ENCODE data around the gene OBSL1. TPM values are rescaled to one million over a fixed set of nuclear protein-coding genes. Genes with fewer than 3 reads are reported as not detected.

The OBSL1 gene
- total RNA-seq, 2 donors from 2014 or later: 119 to 185 TPM

GRCh38 chr2:219616550-219616949 is 45.2 kb upstream of the OBSL1 start:
- H3K27me3 ChIP-seq: no peaks in the 10 kb centered on the region
- H3K4me3 ChIP-seq: no peak overlapping the region
- H3K4me1 ChIP-seq: peaks cover 8% of the 10 kb centered on the region
- TF ChIP-seq POLR2A (IDR thresholded peaks at IDR 0.05) (no peak), CTCF (IDR thresholded peaks at IDR 0.05) (no peak)
- no peaks in the 10 kb centered on the region for H3K9me3 ChIP-seq
- WGBS, 2 donors: 93 to 95% methylated on average over 3 to 4 of the region's 4 CpGs
- ATAC-seq (no peak), DNase-seq (no peak)
- no peak overlapping the region for H3K27ac ChIP-seq
- intact Hi-C loops (cut with DNase I): no loop called here
- H3K36me3 ChIP-seq (replicated peaks in 1 of 2; ENCODE audit: insufficient read depth in 1 of 2, low read depth in 2 of 2): peaks cover 0 to 4% of the 10 kb centered on the region in 2 donors

DNA sequence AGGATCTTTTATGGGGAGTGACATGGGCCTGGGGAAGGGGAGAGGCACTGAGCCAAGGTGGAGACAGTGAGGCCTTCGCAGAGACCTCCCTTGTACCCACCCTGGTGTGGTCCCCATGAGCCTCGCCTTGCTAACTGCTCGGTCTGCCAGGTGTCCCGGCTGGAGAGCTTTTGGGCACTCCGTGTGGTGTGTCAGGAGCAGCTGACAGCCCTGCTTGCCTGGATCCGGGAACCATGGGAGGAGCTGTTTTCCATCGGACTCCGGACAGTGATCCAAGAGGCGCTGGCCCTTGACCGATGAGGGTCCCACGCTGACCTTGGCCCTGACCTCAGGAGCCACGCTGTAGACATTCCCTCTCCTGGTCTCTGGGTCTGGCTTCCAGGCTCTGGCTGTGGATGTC is 44.6 kb upstream of the OBSL1 start:
- Histone ChIP-seq H3K9me3 (no peaks in the 10 kb centered on the region), H3K4me1 (peaks cover 8% of the 10 kb centered on the region), H3K27me3 (no peaks in the 10 kb centered on the region), H3K27ac (no peak overlapping the region), H3K36me3 (replicated peaks in 1 of 2; ENCODE audit: insufficient read depth in 1 of 2, low read depth in 2 of 2) (peaks cover 0 to 4% of the 10 kb centered on the region in 2 donors), H3K4me3 (no peak overlapping the region)
- intact Hi-C loops (cut with DNase I): no loop called here
- no peak for DNase-seq
- 77 to 90% methylated on average over 6 to 11 of the region's 12 CpGs for WGBS, 2 donors
- TF ChIP-seq POLR2A (IDR thresholded peaks at IDR 0.05) (no peak), CTCF (IDR thresholded peaks at IDR 0.05) (no peak)
- no peak for ATAC-seq

- ATAC-seq (no peak), DNase-seq (no peak)
- 93 to 95% methylated on average over 10 to 11 of the region's 11 CpGs for WGBS, 2 donors
- TF ChIP-seq CTCF (IDR thresholded peaks at IDR 0.05): no peak
- TF ChIP-seq POLR2A (IDR thresholded peaks at IDR 0.05): no peak
- no peak overlapping the region for H3K4me3 ChIP-seq
- H3K9me3 ChIP-seq: no peaks in the 10 kb centered on the region
- peaks cover 8% of the 10 kb centered on the region for H3K4me1 ChIP-seq
- no peaks in the 10 kb centered on the region for H3K27me3 ChIP-seq
- H3K27ac ChIP-seq: no peak overlapping the region
- intact Hi-C loops (cut with DNase I): no loop called here
- H3K36me3 ChIP-seq (replicated peaks in 1 of 2; ENCODE audit: insufficient read depth in 1 of 2, low read depth in 2 of 2): peaks cover 0 to 4% of the 10 kb centered on the region in 2 donors
Observed at GRCh38 chr2:219615036-219615435, 43.7 kb upstream of the OBSL1 start.

DNA sequence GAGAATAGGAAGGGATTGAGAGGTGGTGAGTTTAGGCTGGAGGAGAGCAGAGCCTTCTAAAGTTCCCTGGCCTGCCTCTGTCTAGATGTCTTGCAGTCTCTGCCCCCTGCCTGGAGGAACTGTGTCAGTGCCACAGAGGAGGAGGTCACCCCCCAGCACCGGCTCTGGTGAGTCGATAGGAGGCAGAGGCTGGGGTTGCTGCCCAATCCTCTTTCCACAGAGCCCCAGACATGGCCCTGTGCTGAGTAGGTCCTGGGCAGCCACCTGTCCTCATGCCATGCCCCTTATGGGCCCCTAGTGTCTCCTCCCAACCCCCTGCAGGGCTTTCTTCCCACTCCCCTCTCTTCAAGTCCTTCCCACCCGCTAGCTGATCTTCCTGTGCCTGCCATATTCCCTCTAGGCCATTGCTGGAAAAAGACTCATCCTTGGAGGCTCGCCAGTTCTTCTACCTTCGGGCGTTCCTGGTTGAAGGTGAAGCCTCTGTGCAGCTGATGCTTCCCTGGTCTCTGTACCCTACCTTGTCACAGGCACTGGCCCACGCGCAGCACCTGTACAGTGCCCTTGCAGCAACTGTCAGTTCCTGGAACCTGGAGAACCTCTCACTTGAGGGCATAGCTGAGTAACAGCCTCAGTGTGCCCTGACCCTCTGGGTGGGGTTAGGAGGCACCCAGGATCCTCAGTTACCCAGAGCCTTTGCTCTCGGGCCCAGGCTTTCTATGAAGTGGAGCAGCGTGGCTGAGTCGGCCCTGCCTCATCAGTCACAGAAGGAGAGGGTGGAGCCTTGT is 42.9 kb upstream of the OBSL1 start:
- peaks cover 0 to 4% of the 10 kb centered on the region in 2 donors for H3K36me3 ChIP-seq (replicated peaks in 1 of 2; ENCODE audit: insufficient read depth in 1 of 2, low read depth in 2 of 2)
- no peak overlapping the region for H3K27ac ChIP-seq
- no peak for DNase-seq
- peaks cover 8% of the 10 kb centered on the region for H3K4me1 ChIP-seq
- no peaks in the 10 kb centered on the region for H3K27me3 ChIP-seq
- no peak for TF ChIP-seq CTCF (IDR thresholded peaks at IDR 0.05)
- TF ChIP-seq POLR2A (IDR thresholded peaks at IDR 0.05): no peak
- intact Hi-C loops (cut with DNase I): no loop called here
- ATAC-seq: no peak
- no peak overlapping the region for H3K4me3 ChIP-seq
- H3K9me3 ChIP-seq: no peaks in the 10 kb centered on the region
- 92 to 96% methylated on average over 8 to 11 of the region's 11 CpGs for WGBS, 2 donors
